HG03139 (cell line): Measurements from ENCODE around the gene TBX1.

ENCODE experiments used
- ATAC-seq: cut with Tn5 transposase; IDR thresholded peaks from one replicate; pipeline ENCODE4 v1.9.1; 2021; ENCODE audit not compliant: unreplicated experiment

TBX1 gene

GRCh38 chr22:19809741-19810140 is 49.2 kb downstream of the TBX1 start:
- no peak for ATAC-seq

- no peak for ATAC-seq
Measured at GRCh38 chr22:19810381-19811201, 50.0 kb downstream of the TBX1 start.

GRCh38 chr22:19811211-19811621 is 50.6 kb downstream of the TBX1 start:
- ATAC-seq: no peak

- ATAC-seq: no peak
Measured at GRCh38 chr22:19811811-19812771, 51.5 kb downstream of the TBX1 start.

- no peak for ATAC-seq
Measured at GRCh38 chr22:19812910-19813309, 52.3 kb downstream of the TBX1 start.

- ATAC-seq: no peak
Measured at GRCh38 chr22:19814428-19814827, 53.9 kb downstream of the TBX1 start.

GRCh38 chr22:19815093-19815822 is 54.7 kb downstream of the TBX1 start:
- ATAC-seq: no peak

- ATAC-seq: no peak
Measured at GRCh38 chr22:19815823-19816290, 55.3 kb downstream of the TBX1 start.

- ATAC-seq: no peak
Measured at GRCh38 chr22:19816372-19817119, 56.0 kb downstream of the TBX1 start.
